Effector CD8-positive, alpha-beta T cell (primary cell): ENCODE data around the gene TAOK2.
"Not testable (repeated sequence)": the region's sequence is repeated elsewhere in the genome, so short reads cannot be mapped to it uniquely, and the experiment has no call there.

Source experiments
- DNase-seq: peaks from one replicate; lab custom pipeline; 2025; lab: John Stamatoyannopoulos, UW
- total RNA-seq, 4 experiments: gene quantifications; one replicate each; lab custom pipeline; 2026; lab: John Stamatoyannopoulos, UW

Gene TAOK2
- 83.2 to 162 (median 137) reads per million in 4 experiments for total RNA-seq

DNA sequence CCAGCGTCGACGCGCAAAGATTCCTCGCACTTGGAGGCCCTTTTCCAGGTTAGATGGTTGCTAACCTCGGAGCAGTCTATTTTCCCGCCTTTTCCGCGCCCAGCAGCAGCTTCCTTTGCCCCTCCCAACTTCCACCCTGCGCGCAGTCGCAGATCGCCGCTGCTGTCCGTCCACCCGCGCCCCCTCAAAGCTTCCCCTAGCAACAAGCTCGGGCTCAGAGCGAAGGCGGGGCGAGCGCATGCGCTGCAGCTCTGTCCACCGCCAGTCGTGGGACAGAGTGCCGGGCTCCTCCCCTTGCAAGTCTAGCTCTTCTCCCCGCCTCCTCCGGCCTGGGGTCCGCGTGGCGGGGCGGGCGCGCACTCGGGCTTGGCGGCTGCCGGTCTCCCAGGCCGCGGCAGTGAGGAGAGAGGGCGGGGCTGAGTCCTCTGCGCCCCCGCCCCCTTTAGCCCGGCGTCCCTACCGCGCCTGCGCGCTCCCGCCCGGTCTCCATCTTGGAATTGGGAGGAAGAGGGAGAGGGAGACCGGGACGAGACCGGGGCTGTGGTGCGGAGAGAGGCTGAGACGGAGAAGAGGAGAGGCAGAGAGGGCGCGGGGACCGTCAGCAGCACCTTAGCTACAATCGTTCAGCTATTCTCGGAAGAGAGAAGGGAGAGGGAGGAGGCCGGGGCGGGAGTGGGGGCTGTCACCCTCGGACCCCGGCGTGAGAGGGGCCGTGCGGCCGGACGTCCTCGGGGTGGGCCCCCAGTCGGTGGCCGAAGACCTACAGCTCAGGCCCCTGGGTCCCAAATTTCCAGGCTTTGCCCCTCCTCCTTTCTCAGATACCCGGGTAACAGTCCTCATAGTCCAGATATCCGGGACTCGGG, at the start of gene TAOK2:
TAOK2 (plus strand) TSS at position 485 of the 863 bp plus-strand sequence. CDS start 3,905 bp downstream, outside the sequence.
- peak; percentile 98 for DNase-seq

DNA sequence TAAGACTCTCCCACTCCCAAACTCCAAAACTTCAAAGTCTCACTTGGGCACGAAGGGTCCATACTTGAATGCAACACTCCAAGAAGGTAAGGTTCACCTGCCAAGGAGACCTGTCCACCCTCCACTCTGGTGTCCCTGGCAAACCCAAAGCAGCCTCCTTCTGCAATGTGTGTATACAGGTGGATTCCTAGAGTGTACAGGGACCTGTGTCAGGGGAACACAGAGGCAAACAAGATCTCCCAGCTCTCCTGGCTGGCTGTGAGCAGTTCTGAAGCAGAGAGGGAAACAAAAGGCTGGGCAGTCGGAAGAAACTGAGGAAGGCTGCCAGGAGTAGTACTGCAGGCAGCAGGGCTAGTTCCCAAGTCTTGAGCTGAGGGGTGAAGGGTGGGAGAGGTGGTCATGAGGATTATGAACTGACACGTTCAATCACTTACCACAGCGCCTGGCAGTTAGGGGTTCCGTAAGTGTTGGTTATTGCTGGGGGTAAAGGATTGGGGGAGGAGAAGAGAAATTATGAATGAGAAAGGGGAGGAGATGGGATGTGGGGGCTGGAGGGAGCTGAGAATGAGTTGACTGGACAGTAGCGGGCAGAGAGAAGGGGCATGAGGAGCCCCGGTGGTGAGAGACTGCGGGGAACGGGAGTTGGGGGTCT, 48.4 kb upstream of the TAOK2 start:
- no peak for DNase-seq

DNA sequence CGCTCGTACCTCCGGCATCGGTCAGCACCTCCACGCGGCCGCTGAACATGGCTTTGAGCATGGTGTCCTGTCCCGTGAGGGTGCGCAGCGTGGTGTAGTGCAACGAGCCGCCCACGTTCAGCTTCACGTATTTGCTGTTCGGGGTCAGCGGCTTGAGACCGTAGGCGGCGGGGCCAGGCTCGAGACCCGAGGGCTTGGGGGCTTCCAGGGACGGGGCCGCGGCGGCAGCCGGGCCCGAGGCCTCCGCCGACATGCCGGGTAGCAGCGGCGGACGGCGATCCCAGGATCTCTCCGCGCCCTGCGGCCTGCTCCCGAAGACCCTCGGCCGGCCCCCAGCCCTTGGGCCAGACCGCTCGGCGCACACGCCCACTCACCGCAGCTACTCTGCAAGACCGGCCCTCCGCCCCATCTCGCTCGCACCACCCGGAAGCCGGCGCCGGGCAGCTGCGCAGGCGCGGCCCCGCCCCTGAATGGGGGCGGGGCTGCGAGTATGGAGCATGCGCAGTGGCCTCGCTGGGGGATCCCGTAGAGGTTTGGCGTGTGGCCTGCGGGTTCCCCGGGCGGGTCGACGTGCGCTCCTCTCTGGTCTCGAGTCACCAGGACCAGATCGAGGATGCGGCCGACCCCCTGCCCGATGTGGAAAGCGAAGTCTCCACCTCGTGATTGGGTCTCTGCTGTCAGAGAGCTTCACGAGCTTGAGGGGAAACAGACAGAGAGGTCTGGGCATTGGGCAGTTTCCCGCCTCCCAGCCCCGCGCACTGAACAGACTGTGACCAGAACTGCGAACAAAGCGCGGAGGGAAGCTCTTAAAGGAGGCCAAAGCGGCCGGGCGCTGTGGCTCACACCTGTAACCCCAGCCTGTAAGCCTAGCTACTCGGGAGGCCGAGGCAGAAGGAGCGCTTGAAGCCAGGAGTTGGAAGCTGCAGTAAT, 47.6 kb upstream of the TAOK2 start, which contains the start of gene KCTD13:
KCTD13 (minus strand) TSS at position 446 of the 930 bp plus-strand sequence; CDS start at position 253, 193 bp downstream.
- DNase-seq = peak; percentile 86

DNA sequence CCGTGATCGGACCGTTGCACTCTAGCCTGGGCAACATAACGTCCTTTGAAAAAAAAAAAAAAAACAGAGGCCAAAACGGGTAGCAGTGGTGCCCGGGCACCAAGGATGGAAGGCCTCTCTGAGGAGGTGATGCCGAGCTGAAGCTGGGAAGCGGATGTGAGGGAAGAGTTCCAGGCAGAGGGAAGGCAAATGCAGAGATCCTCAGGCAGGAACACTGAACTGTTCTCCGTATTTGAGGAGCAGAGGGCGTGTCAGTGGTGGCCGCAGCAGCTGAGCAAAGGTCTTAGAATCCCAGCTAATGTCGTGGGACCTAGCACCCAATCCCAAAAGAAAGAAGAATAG, 47.0 kb upstream of the TAOK2 start:
- no peak for DNase-seq

DNA sequence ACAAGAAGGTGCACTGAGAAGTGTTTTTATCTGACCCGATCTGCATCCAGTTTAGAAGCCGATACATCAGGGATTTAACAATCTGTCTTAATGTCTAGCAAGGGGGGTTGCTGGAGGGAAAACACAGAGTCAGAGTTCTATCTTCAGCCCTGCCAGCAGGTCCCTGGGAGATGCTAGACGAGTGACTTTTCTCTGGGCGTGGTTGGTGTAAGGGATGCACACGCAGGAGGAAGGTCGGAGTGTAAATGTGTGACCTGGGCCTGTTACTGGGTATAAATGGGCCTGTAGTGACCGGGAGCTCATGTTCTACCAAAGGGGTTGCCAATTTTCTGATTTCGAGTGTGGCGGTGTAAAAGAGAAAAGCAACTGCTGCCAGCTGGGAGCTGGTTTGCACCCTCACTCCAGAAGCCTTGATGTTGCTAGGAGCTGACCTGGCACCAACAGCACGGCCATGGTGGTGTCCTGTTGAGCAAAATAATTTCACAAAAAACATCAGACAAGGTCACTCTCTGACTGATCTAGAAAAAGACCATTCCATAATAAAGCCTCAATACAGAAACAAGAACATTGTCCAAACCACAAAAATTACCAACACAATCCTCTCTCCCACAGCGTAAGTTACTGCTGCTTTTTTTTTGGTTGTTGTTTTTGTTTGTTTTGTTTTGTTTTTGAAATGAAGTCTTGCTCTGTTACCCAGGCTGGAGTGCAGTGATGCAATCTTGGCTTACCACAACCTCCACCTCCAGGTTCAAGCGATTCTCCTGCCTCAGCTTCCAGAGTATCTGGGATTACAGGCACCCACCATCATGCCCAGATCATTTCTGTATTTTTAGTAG, 46.4 kb upstream of the TAOK2 start:
- DNase-seq = no peak

DNA sequence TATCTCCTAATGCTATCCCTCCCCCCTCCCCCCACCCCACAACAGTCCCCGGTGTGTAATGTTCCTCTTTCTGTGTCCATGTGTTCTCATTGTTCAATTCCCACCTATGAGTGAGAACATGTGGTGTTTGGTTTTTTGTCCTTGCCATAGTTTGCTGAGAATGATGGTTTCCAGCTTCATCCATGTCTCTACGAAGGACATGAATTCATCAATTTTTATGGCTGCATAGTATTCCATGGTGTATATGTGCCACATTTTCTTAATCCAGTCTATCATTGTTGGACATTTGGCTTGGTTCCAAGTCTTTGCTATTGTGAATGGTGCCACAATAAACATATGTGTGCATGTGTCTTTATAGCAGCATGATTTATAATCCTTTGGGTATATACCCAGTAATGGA, 41.9 kb upstream of the TAOK2 start:
- not testable (repeated sequence) for DNase-seq

DNA sequence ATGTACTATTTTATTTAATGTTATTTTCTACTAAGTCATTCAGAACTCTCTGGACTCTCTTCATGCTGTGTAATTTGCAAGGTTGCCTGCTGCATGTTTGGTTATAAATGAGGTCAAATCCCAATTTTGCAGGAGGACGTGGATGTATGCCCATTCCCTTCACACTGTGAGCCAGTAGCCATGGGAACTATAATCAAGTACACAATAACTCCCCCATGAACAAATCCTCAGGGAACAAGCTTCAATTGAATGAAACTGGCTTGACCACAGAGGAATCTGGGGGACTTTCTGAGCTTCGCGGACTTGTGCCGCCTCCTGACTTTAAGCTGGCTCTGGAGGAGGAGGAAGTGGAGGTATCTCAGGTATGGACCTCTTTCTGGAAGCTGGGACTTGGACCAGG, 33.0 kb upstream of the TAOK2 start:
- DNase-seq = no peak

DNA sequence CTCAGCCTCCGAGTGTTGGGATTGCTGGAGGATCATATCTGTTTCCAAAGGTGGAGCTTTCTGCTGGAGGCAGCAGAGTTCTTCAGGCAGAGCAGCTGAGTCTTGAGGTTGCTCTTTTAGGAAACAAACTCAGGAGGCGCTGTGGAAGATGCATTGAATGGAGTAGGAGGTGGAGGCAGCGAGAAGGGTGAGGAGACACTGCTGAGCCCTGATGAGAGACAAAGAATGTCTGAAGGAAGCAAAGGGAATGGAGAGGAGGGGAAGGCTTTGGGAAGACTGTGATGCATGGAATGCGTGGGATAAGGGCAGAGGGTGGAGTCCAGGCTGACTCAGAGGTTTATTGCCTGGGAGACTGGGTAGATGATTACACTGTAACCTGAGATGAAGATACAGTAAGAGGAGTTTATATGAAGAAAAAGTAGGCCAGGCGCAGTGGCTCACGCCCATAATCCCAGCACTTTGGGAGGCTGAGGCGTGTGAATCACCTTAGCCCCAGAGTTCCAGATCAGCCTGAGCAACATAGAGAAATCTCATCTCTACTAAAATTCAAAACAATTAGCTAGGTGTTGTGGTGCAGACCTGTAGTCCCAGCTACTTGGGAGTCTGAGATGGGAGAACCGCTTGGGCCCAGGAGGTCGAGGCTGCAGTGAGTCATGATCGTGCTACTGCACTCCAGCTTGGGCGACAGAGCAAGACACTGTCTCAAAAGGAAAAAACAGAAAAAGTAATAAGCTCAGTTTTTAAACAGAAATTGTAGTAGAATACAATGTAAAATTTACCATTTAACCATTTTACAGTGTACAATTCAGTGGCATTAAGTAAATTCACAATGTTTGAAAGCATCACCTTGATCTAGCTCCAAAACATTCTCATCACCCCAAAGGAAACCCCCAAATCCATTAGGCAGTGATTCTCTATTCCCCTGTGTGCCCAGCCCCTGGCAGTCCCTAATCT, 29.5 kb upstream of the TAOK2 start:
- DNase-seq = no peak

DNA sequence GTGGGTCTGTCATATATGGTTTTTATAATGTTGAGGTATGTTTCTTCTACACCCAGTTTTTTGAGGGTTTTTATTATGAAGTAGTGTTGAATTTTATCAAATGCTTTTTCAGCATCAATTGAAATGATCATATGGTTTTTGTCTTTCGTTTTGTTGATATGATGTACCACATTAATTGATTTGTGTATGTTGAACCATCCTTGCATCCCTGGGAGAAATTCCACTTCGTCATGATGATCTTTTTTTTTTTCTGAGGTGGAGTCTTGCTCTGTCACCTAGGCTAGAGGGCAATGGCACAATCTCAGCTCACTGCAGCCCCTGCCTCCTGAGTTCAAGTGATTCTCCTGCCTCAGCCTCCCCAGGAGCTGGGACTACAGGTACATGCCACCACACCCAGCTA, 25.8 kb upstream of the TAOK2 start:
- DNase-seq = no peak

DNA sequence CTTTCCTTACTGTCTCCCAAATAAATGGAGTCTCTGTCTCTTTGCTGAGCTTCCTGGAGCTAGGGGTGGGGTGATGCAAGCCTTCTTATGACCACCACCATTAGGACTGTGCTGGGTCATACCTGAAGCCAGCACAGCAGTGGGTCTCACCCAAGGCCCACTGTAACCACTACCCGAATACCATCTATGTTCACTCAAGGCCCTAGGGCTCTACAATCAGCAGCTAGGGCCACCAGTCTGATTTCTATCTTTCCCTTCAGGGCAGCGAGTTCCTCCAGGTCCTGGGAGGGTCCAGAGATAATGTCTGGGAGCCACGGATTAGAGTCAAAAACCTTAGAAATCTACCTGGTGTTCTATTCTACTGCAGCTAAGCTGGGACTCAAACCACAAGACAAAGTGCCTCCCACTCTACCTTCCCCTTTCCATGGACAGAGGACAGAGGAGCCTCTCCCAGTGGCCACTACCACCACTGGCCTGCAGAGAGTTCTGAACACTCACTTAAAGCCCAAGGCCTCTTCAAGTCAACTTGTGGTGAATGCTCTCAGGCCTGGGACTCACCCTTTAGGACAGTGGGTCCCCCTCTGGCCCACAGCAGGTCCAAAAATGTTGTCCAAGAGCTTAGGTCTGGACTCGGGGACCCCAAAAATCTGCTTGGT, 22.7 kb upstream of the TAOK2 start:
- no peak for DNase-seq

DNA sequence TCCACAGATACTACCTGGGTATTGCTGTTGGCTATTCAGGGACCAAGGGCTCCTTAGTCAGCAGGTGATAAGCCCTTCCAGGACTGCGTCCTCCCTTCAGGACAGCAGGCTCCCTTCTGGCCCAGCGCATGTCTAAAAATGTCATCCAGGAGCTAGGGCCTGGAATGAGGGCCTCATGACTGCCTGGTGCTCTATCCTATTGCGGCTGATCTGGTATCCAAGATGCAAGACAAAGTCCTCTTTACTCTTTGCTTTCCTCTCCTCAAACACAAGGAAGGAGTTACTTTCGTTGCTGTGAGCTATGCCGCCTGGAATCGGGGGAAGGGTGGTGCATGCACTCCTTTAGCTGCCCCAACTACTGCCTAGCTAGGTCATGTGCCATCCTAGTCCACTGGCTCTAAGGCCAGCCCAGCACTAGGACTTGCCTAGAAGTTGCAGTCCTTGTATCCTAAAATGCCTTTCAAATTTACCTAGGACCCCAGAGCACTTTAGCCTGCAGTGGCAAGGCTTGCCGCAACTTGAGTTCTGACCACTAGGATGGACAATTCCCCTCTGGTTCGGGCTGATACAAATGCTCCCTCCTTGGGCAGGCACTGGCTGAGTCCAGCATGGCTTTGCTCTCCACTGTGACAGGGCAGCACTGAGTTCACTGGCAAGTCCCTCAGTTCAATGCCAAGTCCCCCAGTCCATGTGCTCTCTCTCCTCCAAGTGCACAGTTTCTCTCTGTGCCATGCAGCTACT, 21.9 kb upstream of the TAOK2 start:
- no peak for DNase-seq

DNA sequence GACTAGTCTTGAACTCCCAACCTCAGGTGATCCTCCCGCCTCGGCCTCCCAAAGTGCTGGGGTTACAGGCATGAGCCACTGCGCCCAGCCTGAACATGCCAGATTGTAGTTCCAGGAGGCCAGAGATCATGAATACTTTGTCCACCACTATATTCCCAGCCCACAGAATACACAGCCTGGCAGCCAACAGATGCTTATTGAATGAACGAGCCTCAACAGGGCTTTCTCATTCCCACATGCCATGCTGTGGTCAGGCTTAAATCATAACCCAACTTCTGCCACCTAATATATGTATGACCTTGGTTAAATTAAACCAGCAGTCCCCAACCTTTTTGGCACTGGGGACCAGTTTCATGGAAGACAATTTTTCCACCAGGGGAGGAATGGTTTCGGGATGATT, 14.9 kb upstream of the TAOK2 start:
- DNase-seq = no peak

DNA sequence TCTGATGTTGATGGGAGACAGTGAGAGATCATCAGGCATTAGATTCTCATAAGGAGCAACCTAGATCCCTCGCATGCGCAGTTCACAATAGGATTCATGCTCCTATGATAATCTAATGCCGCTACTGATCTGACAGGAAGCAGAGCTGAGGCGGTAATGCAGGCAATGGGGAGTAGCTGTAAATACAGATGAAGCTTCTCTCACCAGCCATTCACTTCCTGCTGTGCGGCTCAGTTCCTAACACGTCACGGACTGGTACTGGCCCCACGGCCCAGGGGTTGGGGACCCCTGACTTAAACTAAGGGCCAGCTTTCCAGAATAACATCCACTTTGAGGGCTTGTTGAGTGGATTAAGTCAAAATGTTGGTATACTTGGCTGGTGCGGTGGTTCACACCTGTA, 14.4 kb upstream of the TAOK2 start:
- no peak for DNase-seq

DNA sequence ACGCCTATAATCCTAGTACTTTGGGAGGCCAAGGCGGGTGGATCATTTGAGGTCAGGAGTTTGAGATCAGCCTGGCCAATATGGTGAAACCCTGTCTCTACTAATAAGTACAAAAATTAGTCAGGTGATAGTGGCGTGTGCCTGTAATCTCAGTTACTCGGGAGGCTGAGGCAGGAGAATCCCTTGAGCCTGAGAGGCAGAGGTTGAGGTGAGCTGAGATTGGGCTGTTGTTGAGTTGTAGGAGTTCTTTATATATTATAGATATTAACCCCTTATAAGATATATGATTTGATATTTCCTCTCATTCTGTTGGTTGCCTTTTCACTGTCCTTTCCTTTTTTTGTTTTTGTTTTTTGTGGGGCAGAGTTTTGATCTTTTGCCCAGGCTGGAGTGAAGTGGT, 13.8 kb upstream of the TAOK2 start:
- DNase-seq = not testable (repeated sequence)

DNA sequence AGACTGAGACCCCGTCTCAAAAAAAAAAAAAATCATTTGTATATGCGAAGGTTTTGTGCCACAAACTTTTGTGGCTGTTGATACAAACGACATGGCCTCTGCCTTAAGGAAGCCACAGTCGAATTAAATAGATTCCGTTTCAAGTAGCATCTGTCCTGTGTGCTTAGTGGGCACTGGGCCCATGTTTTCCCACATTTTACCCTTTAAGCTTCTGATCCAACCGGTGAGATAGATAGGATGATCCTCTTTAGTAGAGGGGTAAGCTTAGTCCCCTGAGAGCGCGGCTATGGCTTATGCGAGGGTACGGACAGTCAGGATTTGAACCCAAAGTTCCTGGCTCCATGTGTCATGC, 12.6 kb upstream of the TAOK2 start:
- no peak for DNase-seq

DNA sequence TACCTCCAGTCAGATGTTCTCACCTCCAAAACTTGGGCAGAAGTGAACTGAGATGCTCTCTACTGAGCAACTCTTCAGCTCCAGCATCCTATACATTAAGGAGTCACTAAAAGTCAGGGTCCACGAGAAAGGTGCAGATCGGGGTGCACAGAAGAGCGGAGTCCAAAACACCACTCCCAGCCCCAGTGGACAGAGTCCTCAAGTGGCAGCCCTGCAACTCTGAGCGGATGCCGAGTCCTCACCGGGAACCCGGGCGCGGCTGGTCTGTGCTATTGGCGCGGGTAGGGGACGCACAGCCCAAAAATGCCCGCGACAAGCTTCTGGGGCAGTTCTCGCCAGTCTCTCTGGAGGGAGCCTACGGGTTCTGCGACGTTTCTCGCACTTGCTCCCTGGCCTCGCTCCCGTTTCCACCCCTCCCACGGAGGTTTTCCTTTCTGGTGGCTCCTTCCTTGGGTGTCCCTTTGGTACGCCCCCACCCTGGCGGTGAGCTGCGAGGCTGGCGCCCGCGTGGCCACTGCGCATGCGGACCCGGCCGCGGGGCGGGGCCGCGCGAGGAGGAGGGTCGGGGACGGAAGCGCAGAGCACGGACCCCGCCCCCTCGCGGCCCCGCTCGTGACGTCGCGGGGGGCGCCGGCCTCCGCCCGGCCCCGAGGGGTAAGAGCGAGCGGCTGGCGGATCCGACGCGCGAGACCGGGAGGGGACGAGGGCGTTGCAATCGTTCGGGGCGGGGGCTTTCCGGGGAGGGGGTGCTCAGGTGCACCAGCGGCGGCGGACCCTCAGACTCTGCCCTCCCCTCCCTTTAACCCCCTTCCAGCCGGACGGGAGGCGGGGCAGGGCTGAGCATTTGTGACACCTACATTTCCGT, 12.0 kb upstream of the TAOK2 start, which contains the start of gene TMEM219:
TMEM219 (plus strand) TSS at position 601 of the 865 bp plus-strand sequence. CDS start 1,065 bp downstream, outside the sequence.
- DNase-seq = peak; percentile 92

DNA sequence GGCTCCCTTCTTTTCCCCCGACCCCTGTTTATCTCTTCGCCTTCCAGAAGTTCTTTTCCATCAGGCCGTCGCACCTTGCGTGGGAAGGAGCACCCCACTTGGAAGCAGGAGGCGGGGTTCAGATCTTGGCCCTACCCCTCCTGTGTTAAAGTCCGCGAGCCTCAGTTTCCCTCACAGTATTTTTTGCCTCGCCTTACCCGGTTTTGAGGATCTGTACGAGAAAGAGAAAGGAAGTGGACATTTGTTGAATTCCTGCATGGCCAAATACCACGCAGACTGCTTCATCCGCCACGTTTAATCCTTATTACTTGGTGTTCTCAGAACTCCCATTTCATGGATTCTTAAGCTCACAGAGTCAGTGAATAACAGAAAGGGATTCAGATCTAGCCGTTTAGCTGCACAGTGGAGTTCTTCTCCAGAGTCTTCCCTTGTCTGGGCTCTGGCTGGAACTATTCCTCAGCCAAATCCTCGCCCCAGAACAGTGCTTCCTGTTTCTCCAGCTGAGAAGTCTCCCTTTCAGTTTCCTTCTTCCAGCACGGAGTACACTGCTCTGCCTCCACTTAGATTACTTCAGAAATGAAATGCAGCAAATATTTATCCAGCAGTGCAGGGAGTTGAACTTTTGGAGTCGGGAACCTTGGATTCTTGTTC, 11.2 kb upstream of the TAOK2 start:
- DNase-seq = no peak
